Panc1 (cell line): Measurements from ENCODE around the gene TALDO1. TPM values are rescaled to one million over a fixed set of nuclear protein-coding genes. Genes with fewer than 3 reads are reported as not detected.

Experiments used
- ATAC-seq: fragments of 200-7000 bp; cut with Tn5 transposase; 2 replicates; pipeline ENCODE4 v1.9.1; 2020; ENCODE audit warnings: mild to moderate bottlenecking, moderate library complexity
- BruUV-seq: library from RNA; stranded (reverse); fragments of 400-500 nt; replicated peaks from 2 replicates; lab custom pipeline; 2021; lab: Mats Ljungman, UMichigan
- CTCF ChIA-PET: fragments of 300-600 bp; sonication (Branson Sonifier 250); formaldehyde crosslinking; loops from one replicate; lab custom pipeline; 2022; ENCODE audit warnings: antibody characterized with exemption; lab: Charles Lee
- POLR2A ChIA-PET: fragments of 300-600 bp; sonication (Branson Sonifier 250); formaldehyde crosslinking; loops from one replicate; lab custom pipeline; 2022; ENCODE audit warnings: antibody characterized with exemption; lab: Charles Lee
- DNase-seq: peaks from one replicate; pipeline ENCODE4 v3.0.0-alpha.2; 2010; ENCODE audit warnings: low read depth, low spot score
- H3K27ac ChIP-seq: 2 replicates; pipeline ENCODE4 v1.5.1; 2011; ENCODE audit warnings: mild to moderate bottlenecking, low read length, inconsistent platforms
- H3K27me3 ChIP-seq: fragments of 200-500 bp; sonication (Bioruptor generic); 2 replicates; pipeline ENCODE4 v1.6.0; 2014; ENCODE audit warnings: low read length, inconsistent platforms; ENCODE audit not compliant: control insufficient read depth, insufficient read depth
- H3K36me3 ChIP-seq: fragments of 200-500 bp; sonication (Bioruptor generic); 2 replicates; pipeline ENCODE4 v1.5.1; 2014; ENCODE audit warnings: inconsistent platforms, mild to moderate bottlenecking, low read length, moderate library complexity; ENCODE audit not compliant: control insufficient read depth, insufficient read depth
- H3K4me1 ChIP-seq: 2 replicates; pipeline ENCODE4 v1.5.1; 2011; ENCODE audit warnings: inconsistent platforms, mild to moderate bottlenecking, low read length, moderate library complexity; ENCODE audit not compliant: control insufficient read depth, insufficient read depth
- H3K4me3 ChIP-seq, 2 experiments: 2 replicates each; pipeline ENCODE4 v1.5.1; 2011 to 2012; ENCODE audit warnings: low read depth in 2 of 2, low read length in 2 of 2, mild to moderate bottlenecking in 2 of 2, inconsistent platforms in 1 of 2, moderate library complexity in 1 of 2
- H3K9me3 ChIP-seq: fragments of 200-500 bp; sonication (Bioruptor generic); 2 replicates; pipeline ENCODE4 v1.5.1; 2014; ENCODE audit warnings: low read depth, mild to moderate bottlenecking, inconsistent platforms, low read length, moderate library complexity; ENCODE audit not compliant: control insufficient read depth, insufficient read depth
- POLR2AphosphoS5 ChIP-seq: IDR thresholded peaks from 2 replicates; pipeline ENCODE4 v1.6.1; 2012; ENCODE audit warnings: mild to moderate bottlenecking, low read depth, low read length, moderate library complexity
- REST ChIP-seq, 2 experiments: IDR thresholded peaks; 2 replicates each; pipeline ENCODE4 v1.6.1; 2011 to 2012; ENCODE audit warnings: low read depth in 2 of 2, control low read depth in 1 of 2, low read length in 1 of 2, mild to moderate bottlenecking in 1 of 2, moderate library complexity in 1 of 2; ENCODE audit not compliant: insufficient read depth in 1 of 2
- SIN3A ChIP-seq: IDR thresholded peaks from 2 replicates; pipeline ENCODE4 v1.6.1; 2012; ENCODE audit warnings: low read depth, mild to moderate bottlenecking, low read length, moderate library complexity, borderline replicate concordance; ENCODE audit not compliant: insufficient read depth
- TCF7L2 ChIP-seq: IDR thresholded peaks from 2 replicates; pipeline ENCODE4 v1.6.1; 2011; ENCODE audit warnings: mild to moderate bottlenecking, low read depth, low read length, inconsistent platforms
- in situ Hi-C: cut with HindIII; loops from 2 replicates; pipeline ENCODE4 v1.10.0; 2016; ENCODE audit warnings: low sequenced_read_pairs, low pct_unique_long_range_greater_than_20kb
- intact Hi-C: fragments of 100-400 bp; cut with micrococcal nuclease; formaldehyde crosslinking; loops from one replicate; pipeline ENCODE4 v1.10.0; 2022; ENCODE audit not compliant: unreplicated experiment
- total RNA-seq: library from RNA; stranded (reverse); gene quantifications from one replicate; pipeline ENCODE4 v1.2.1, GENCODE V29; 2021; ENCODE audit not compliant: unreplicated experiment

The TALDO1 gene
- total RNA-seq, 1 experiment from 2014 or later: 257 TPM

GRCh38 chr11:776561-777287 lies 29.5 kb downstream of the TALDO1 start:
- Histone ChIP-seq H3K4me1 (peaks cover 43% of the 10 kb centered on the region), H3K9me3 (no peaks in the 10 kb centered on the region), H3K27me3 (no peaks in the 10 kb centered on the region), H3K36me3 (no peaks in the 10 kb centered on the region), H3K27ac (peak overlapping the region; percentile 93), H3K4me3 (peak overlapping the region; percentile 89 to 96)
- no peak; the same call in 1 of the 2 replicates for TF ChIP-seq SIN3A
- 0 out of 2 replicates have a peak, but pooled peaks have one; percentile 8 for TF ChIP-seq POLR2AphosphoS5
- POLR2A ChIA-PET: interaction anchor here (1.0 kb wide), 1 partner anchor 129 kb away, joined by 3 read pairs; no protein-coding TSS in a partner anchor
- intact Hi-C loops (no loop called here), in situ Hi-C loops (no loop called here)
- CTCF ChIA-PET: no interaction called here
- no peak for DNase-seq
- ATAC-seq: peak; percentile 72
- BruUV-seq: TSS peak; percentile 92

GRCh38 chr11:777288-778255 lies 30.3 kb downstream of the TALDO1 start, which contains the start of gene GATD1:
TSS of gene GATD1 (minus strand) at chr11:777487. CDS start at chr11:777462, 25 bp downstream.
- Histone ChIP-seq H3K4me3 (peak within 1 kb of the TSS; percentile 89 to 96), H3K27ac (peak within 1 kb of the TSS; percentile 93), H3K4me1 (peaks cover 43% of the 10 kb centered on the region), H3K36me3 (no peaks in the 10 kb centered on the region), H3K27me3 (no peaks in the 10 kb centered on the region), H3K9me3 (no peaks in the 10 kb centered on the region)
- ATAC-seq (peak; percentile 84), DNase-seq (no peak)
- CTCF ChIA-PET: interaction anchor here (0.5 kb wide), 1 partner anchor 49 kb away, joined by 3 read pairs; no protein-coding TSS in a partner anchor
- POLR2A ChIA-PET: no interaction called here
- BruUV-seq: no TSS peak
- TF ChIP-seq SIN3A (peak; percentile 83; the same call in 1 of the 2 replicates), TCF7L2 (no peak), REST (IDR thresholded peaks at IDR 0.05; ENCODE audit: insufficient read depth in 1 of 2, low read depth in 2 of 2, low read length in 1 of 2) (no peak), POLR2AphosphoS5 (peak; percentile 95)
- intact Hi-C loops: no loop called here
- in situ Hi-C loops: no loop called here
